Endothelial cell of umbilical vein (primary cell): ENCODE results near the gene ZNF396. TPM values are rescaled to one million over a fixed set of nuclear protein-coding genes. Genes with fewer than 3 reads are reported as not detected.
A peak's percentile ranks its signal among the peaks of the same experiment; 100 is the strongest.

Source experiments
- BruUV-seq: library from RNA; stranded (reverse); fragments of 400-500 nt; replicated peaks from 2 replicates; lab custom pipeline; 2021; lab: Mats Ljungman, UMichigan
- CTCF ChIA-PET: fragments of 300-600, 350-600 bp; sonication (Branson Sonifier 250); formaldehyde crosslinking; loops from one replicate; lab custom pipeline; 2021; ENCODE audit warnings: antibody characterized with exemption, inconsistent platforms; lab: Charles Lee
- POLR2A ChIA-PET: fragments of 300-600, 350-600 bp; sonication (Branson Sonifier 250); formaldehyde crosslinking; loops from one replicate; lab custom pipeline; 2021; ENCODE audit warnings: antibody characterized with exemption, inconsistent platforms; lab: Charles Lee
- DNase-seq: peaks from one replicate; pipeline ENCODE4 v3.0.0-alpha.2; 2011; ENCODE audit warnings: low read depth, low spot score
- FAIRE-seq: peaks from 2 replicates; lab custom pipeline; 2011; peaks lifted over from hg19 to GRCh38; lab: Jason Lieb, UNC
- H2AFZ ChIP-seq: 2 replicates; pipeline ENCODE4 v1.6.0; 2012; ENCODE audit warnings: low read depth, low read length, control low read depth, inconsistent platforms
- H3K27ac ChIP-seq: 2 replicates; pipeline ENCODE4 v1.5.1; 2011; ENCODE audit warnings: low read depth, mild to moderate bottlenecking, control low read depth, low read length, moderate library complexity; ENCODE audit not compliant: insufficient read depth
- H3K27me3 ChIP-seq, 2 experiments: 2 replicates each; pipeline versions ENCODE4 v1.6.0 to v1.6.1; 2011; ENCODE audit warnings: low read length in 2 of 2, mixed read lengths in 1 of 2; ENCODE audit not compliant: control insufficient read depth in 2 of 2, insufficient read depth in 2 of 2
- H3K36me3 ChIP-seq, 2 experiments: 2 replicates in 1 of 2; 3 replicates in 1 of 2; pipeline ENCODE4 v1.5.1; 2011; ENCODE audit warnings: low read length in 2 of 2, mild to moderate bottlenecking in 1 of 2, moderate library complexity in 1 of 2; ENCODE audit not compliant: control insufficient read depth in 2 of 2, insufficient read depth in 2 of 2; ENCODE audit errors: extremely low read depth in 1 of 2
- H3K4me1 ChIP-seq: 3 replicates; pipeline ENCODE4 v1.5.1; 2011; ENCODE audit warnings: mild to moderate bottlenecking, low read length; ENCODE audit not compliant: control insufficient read depth, insufficient read depth; ENCODE audit errors: extremely low read depth
- H3K4me2 ChIP-seq: 2 replicates; pipeline ENCODE4 v1.6.1; 2011; ENCODE audit warnings: low read length, control low read depth, mixed read lengths; ENCODE audit not compliant: insufficient read depth
- H3K4me3 ChIP-seq, 3 experiments: fragments of 200-600 bp in 1 of 3; sonication (generic), shearing (Covaris generic) in 1 of 3; replicated peaks in 1 of 3; 2 replicates each; pipeline ENCODE4 v1.5.1; 2011 to 2016; ENCODE audit warnings: control low read depth in 3 of 3, low read length in 3 of 3, mild to moderate bottlenecking in 2 of 3, inconsistent platforms in 1 of 3, low read depth in 1 of 3, moderate library complexity in 1 of 3; ENCODE audit not compliant: insufficient read depth in 1 of 3
- H3K79me2 ChIP-seq: 2 replicates; pipeline ENCODE4 v1.6.0; 2012; ENCODE audit warnings: low read length, inconsistent platforms; ENCODE audit not compliant: control insufficient read depth, insufficient read depth
- H3K9ac ChIP-seq: replicated peaks from 2 replicates; pipeline ENCODE3; 2011; ENCODE audit warnings: low read length, control low read depth; ENCODE audit not compliant: insufficient read depth; ENCODE audit errors: extremely low read depth
- H3K9me1 ChIP-seq: replicated peaks from 3 replicates; pipeline ENCODE4 v1.6.0; 2011; ENCODE audit warnings: mild to moderate bottlenecking, low read length; ENCODE audit not compliant: control insufficient read depth, insufficient read depth; ENCODE audit errors: extremely low read depth
- H3K9me3 ChIP-seq: replicated peaks from 2 replicates; pipeline ENCODE4 v1.5.1; 2012; ENCODE audit warnings: low read length, inconsistent platforms; ENCODE audit not compliant: control insufficient read depth, insufficient read depth
- H4K20me1 ChIP-seq: replicated peaks from 2 replicates; pipeline ENCODE3; 2011; ENCODE audit warnings: mild to moderate bottlenecking, low read length; ENCODE audit not compliant: control insufficient read depth, insufficient read depth; ENCODE audit errors: extremely low read depth
- CTCF ChIP-seq, 2 donors: IDR thresholded peaks; 1 replicate in 1 of 2; 2 replicates in 1 of 2; pipeline ENCODE4 v1.5.1; 2011; ENCODE audit warnings: low read length in 2 of 2, mild to moderate bottlenecking in 2 of 2, moderate library complexity in 2 of 2, control low read depth in 1 of 2, inconsistent platforms in 1 of 2, low read depth in 1 of 2; ENCODE audit not compliant: insufficient read depth in 1 of 2; ENCODE audit errors: extremely low read depth in 1 of 2
- EZH2 ChIP-seq: IDR thresholded peaks from 2 replicates; pipeline ENCODE4 v1.6.1; 2012; ENCODE audit warnings: borderline replicate concordance, low read depth, mild to moderate bottlenecking, moderate library complexity, low read length, inconsistent platforms; ENCODE audit not compliant: severe bottlenecking
- FOS ChIP-seq: IDR thresholded peaks from 2 replicates; pipeline ENCODE4 v1.6.1; 2011; ENCODE audit warnings: mild to moderate bottlenecking, low read length, moderate library complexity, borderline replicate concordance; ENCODE audit not compliant: insufficient read depth
- GATA2 ChIP-seq: IDR thresholded peaks from 2 replicates; pipeline ENCODE4 v1.7.0; 2011; ENCODE audit warnings: low read depth, mild to moderate bottlenecking, moderate library complexity, mixed read lengths, low read length; ENCODE audit not compliant: insufficient read length, insufficient read depth
- JUN ChIP-seq: IDR thresholded peaks from 2 replicates; pipeline ENCODE4 v1.6.1; 2011; ENCODE audit warnings: borderline replicate concordance, low read depth; ENCODE audit not compliant: insufficient read length, insufficient read depth
- MAX ChIP-seq: IDR thresholded peaks from 2 replicates; pipeline ENCODE4 v1.6.1; 2011; ENCODE audit not compliant: insufficient read depth, insufficient read length
- MYC ChIP-seq: IDR thresholded peaks from one replicate; pipeline ENCODE4 v1.6.1; 2011; ENCODE audit warnings: mild to moderate bottlenecking, low read depth, low read length
- POLR2A ChIP-seq: IDR thresholded peaks from 2 replicates; pipeline ENCODE4 v1.6.1; 2012; ENCODE audit warnings: low read depth, mild to moderate bottlenecking, control low read depth, low read length
- POLR2AphosphoS5 ChIP-seq: IDR thresholded peaks from 2 replicates; pipeline ENCODE4 v1.6.1; 2012; ENCODE audit warnings: low read depth, mild to moderate bottlenecking, control low read depth, low read length, moderate library complexity; ENCODE audit not compliant: insufficient read depth
- dilution Hi-C: fragments of 300-500 bp; cut with MboI; formaldehyde crosslinking; loops from one replicate; pipeline ENCODE4 v1.15.0; 2019; ENCODE audit warnings: low sequenced_read_pairs; ENCODE audit not compliant: extremely low pct_ligation_motif_present
- intact Hi-C: fragments of 100-400 bp; cut with micrococcal nuclease; formaldehyde crosslinking; loops from one replicate; pipeline ENCODE4 v1.10.0; 2022
- polyA plus RNA-seq, 4 experiments: library from polyadenylated mRNA; depleted of rRNA in 3 of 4; stranded (reverse) in 3 of 4; unstranded in 1 of 4; fragments of >200 nt; gene quantifications; 2 replicates each; pipeline versions ENCODE4 v1.2.1 to v1.2.3, GENCODE V29; 2011 to 2012; ENCODE audit warnings: missing spikeins in 1 of 4
- total RNA-seq: library from RNA; stranded (reverse); gene quantifications from 2 replicates; pipeline ENCODE4 v1.2.3, GENCODE V29; 2021

Gene ZNF396
- total and polyA plus RNA-seq, 2 donors (not counting 3 experiments of a cell fraction or from before 2014, with no cell fraction given), result 0.28 to 0.44 TPM

- Histone ChIP-seq H2AFZ (peak overlapping the region; percentile 48), H3K36me3 (no peaks in the 10 kb centered on the region), H3K9ac (no peak overlapping the region), H3K27me3 (no peaks in the 10 kb centered on the region), H3K4me3 (no peak overlapping the region), H3K9me1 (no peaks in the 10 kb centered on the region), H3K9me3 (no peaks in the 10 kb centered on the region), H3K4me2 (peak overlapping the region; percentile 18), H3K79me2 (no peaks in the 10 kb centered on the region), H3K4me1 (peaks cover 7% of the 10 kb centered on the region), H4K20me1 (no peaks in the 10 kb centered on the region), H3K27ac (peak overlapping the region; percentile 7)
- FAIRE-seq (no peak), DNase-seq (peak; percentile 50)
- POLR2A ChIA-PET, result no interaction called here
- intact Hi-C loops, result no loop called here
- dilution Hi-C loops, result no loop called here
- BruUV-seq, result no TSS peak
- CTCF ChIA-PET, result interaction anchor here (0.7 to 0.9 kb wide), 2 partner anchors 9 to 30 kb away, joined by 3 to 4 read pairs; no protein-coding TSS in a partner anchor
- TF ChIP-seq FOS, result peak; percentile 4
- TF ChIP-seq GATA2, result no peak
- TF ChIP-seq MYC, result no peak
- no peak for TF ChIP-seq CTCF (IDR thresholded peaks at IDR 0.05; ENCODE audit: extremely low read depth in 1 of 2, insufficient read depth in 1 of 2, low read depth in 1 of 2, low read length in 2 of 2)
- TF ChIP-seq POLR2A, result no peak
- no peak for TF ChIP-seq EZH2
- no peak for TF ChIP-seq MAX
- no peak for TF ChIP-seq POLR2AphosphoS5
- peak; percentile 3 for TF ChIP-seq JUN
Observed at GRCh38 chr18:35324926-35325655, 52.0 kb downstream of the ZNF396 start.
